Subcutaneous abdominal adipose tissue (tissue), 5 donors: ENCODE results near the gene P4HA1.
"Not testable (repeated sequence)": the region's sequence is repeated elsewhere in the genome, so short reads cannot be mapped to it uniquely, and the experiment has no call there.

Source experiments
- H3K27ac ChIP-seq: one replicate; pipeline ENCODE4 v1.7.0; 2013; ENCODE audit warnings: low read depth, mild to moderate bottlenecking, inconsistent platforms, low read length, moderate library complexity
- H3K27me3 ChIP-seq, 5 donors: one replicate each; pipeline ENCODE4 v1.7.0; 2013; ENCODE audit warnings: low read length in 5 of 5, inconsistent platforms in 1 of 5; ENCODE audit not compliant: control insufficient read depth in 5 of 5, insufficient read depth in 4 of 5
- H3K36me3 ChIP-seq, 5 donors: one replicate each; pipeline ENCODE4 v1.7.0; 2013; ENCODE audit warnings: low read length in 5 of 5; ENCODE audit not compliant: control insufficient read depth in 5 of 5, insufficient read depth in 5 of 5
- H3K4me1 ChIP-seq, 5 donors: one replicate each; pipeline ENCODE4 v1.7.0; 2013; ENCODE audit warnings: low read length in 5 of 5, mild to moderate bottlenecking in 3 of 5, moderate library complexity in 1 of 5; ENCODE audit not compliant: control insufficient read depth in 5 of 5, insufficient read depth in 5 of 5
- H3K4me3 ChIP-seq, 5 donors: one replicate each; pipeline ENCODE4 v1.7.0; 2013; ENCODE audit warnings: low read length in 5 of 5, low read depth in 1 of 5
- H3K9ac ChIP-seq, 5 donors: one replicate each; pipeline ENCODE4 v1.7.0; 2013; ENCODE audit warnings: low read length in 5 of 5, mild to moderate bottlenecking in 4 of 5, moderate library complexity in 3 of 5
- H3K9me3 ChIP-seq, 5 donors: one replicate each; pipeline ENCODE4 v1.7.0; 2013; ENCODE audit warnings: low read length in 5 of 5; ENCODE audit not compliant: control insufficient read depth in 5 of 5
- donor health status: healthy.
- donor health status: healthy.
- donor health status: healthy.
- donor health status: healthy.
- donor health status: healthy.

P4HA1 gene

GRCh38 chr10:73054286-73054685, 42.4 kb downstream of the P4HA1 start:
- no peaks in the 10 kb centered on the region for H3K27me3 ChIP-seq
- H3K27ac ChIP-seq, result no peak overlapping the region
- H3K36me3 ChIP-seq, result peaks cover 10 to 25% (median 23%) of the 10 kb centered on the region in 5 donors
- H3K9me3 ChIP-seq, result no peaks in the 10 kb centered on the region
- H3K4me3 ChIP-seq, result no peak overlapping the region
- H3K9ac ChIP-seq, result no peak overlapping the region
- no peaks in the 10 kb centered on the region for H3K4me1 ChIP-seq

- H3K4me3 ChIP-seq, result no peak overlapping the region
- no peak overlapping the region for H3K27ac ChIP-seq
- peak overlapping the region in 1 of 5 donors; percentile 8 for H3K9ac ChIP-seq
- no peaks in the 10 kb centered on the region for H3K9me3 ChIP-seq
- no peaks in the 10 kb centered on the region for H3K4me1 ChIP-seq
- peaks cover 10 to 27% (median 27%) of the 10 kb centered on the region in 5 donors for H3K36me3 ChIP-seq
- H3K27me3 ChIP-seq, result no peaks in the 10 kb centered on the region
These were observed 43.4 kb downstream of the P4HA1 start for GRCh38 chr10:73053275-73053674.

GRCh38 chr10:73044378-73045285, 52.0 kb downstream of the P4HA1 start:
- Histone ChIP-seq H3K27me3 (no peaks in the 10 kb centered on the region), H3K27ac (peak overlapping the region; percentile 54), H3K36me3 (peaks cover 2 to 17% (median 8%) of the 10 kb centered on the region in 5 donors), H3K4me1 (peaks cover 2 to 22% (median 13%) of the 10 kb centered on the region in 5 donors), H3K9me3 (no peaks in the 10 kb centered on the region), H3K4me3 (no peak overlapping the region), H3K9ac (peak overlapping the region in 1 of 5 donors; percentile 40)

- Histone ChIP-seq H3K36me3 (peaks cover 2 to 13% (median 6%) of the 10 kb centered on the region in 5 donors), H3K4me1 (peaks cover 2 to 22% (median 13%) of the 10 kb centered on the region in 5 donors), H3K27ac (peak overlapping the region; percentile 54), H3K27me3 (no peaks in the 10 kb centered on the region), H3K4me3 (no peak overlapping the region), H3K9me3 (no peaks in the 10 kb centered on the region), H3K9ac (peak overlapping the region in 1 of 5 donors; percentile 40)
These were observed 52.8 kb downstream of the P4HA1 start for GRCh38 chr10:73043766-73044377.

DNA sequence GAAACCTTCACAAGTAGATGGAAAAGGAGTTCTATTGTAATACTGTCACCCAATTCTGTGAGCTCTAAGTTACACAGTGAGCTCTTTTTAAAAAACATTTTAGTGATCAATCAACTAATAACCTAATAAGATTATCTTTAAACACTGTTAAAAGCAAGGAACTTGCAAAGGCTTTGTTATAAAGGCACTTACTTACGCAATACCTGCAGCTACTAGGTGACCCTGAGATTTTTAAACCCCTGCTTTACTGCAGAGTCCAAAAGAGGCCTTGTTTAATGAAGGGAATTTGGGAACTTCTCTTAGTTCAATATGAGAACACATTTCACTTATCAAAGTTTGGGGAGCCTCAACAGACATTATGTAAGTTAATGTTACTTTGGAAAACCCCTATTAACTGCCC, 53.3 kb downstream of the P4HA1 start:
- Histone ChIP-seq H3K27me3 (no peaks in the 10 kb centered on the region), H3K9ac (peak overlapping the region in 1 of 5 donors; percentile 4), H3K27ac (peak overlapping the region; percentile 54), H3K4me1 (peaks cover 2 to 22% (median 13%) of the 10 kb centered on the region in 5 donors), H3K4me3 (no peak overlapping the region), H3K36me3 (peaks cover 2 to 13% (median 3%) of the 10 kb centered on the region in 5 donors), H3K9me3 (no peaks in the 10 kb centered on the region)

- Histone ChIP-seq H3K27ac (no peak overlapping the region), H3K4me3 (no peak overlapping the region), H3K9me3 (no peaks in the 10 kb centered on the region), H3K27me3 (no peaks in the 10 kb centered on the region), H3K4me1 (peaks cover 2 to 22% (median 13%) of the 10 kb centered on the region in 5 donors), H3K9ac (no peak overlapping the region), H3K36me3 (peaks cover 0 to 13% (median 2%) of the 10 kb centered on the region in 5 donors)
These were observed 54.5 kb downstream of the P4HA1 start for GRCh38 chr10:73042130-73042529.

GRCh38 chr10:73039635-73040034, 57.0 kb downstream of the P4HA1 start:
- H3K27ac ChIP-seq, result peak overlapping the region; percentile 59

DNA sequence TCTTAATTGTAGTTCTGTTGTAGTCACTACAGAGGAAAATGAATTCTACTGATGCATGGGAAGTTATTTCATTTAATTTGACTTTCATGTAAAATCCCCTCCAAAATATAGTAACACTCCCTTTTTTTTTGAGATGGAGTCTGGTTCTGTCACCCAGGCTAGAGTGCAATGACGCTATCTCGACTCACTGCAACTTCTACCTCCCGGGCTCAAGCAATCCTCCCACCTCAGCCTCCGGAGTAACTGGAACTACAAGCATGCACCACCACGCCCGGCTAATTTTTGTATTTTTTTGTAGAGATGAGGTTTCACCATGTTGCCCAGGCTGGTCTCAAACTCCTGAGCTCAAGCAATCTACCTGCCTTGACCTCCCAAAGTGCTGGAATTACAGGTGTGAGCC, 60.4 kb downstream of the P4HA1 start:
- not testable (repeated sequence) for H3K9me3 ChIP-seq, H3K9ac ChIP-seq, H3K4me1 ChIP-seq, H3K27me3 ChIP-seq, H3K27ac ChIP-seq, H3K4me3 ChIP-seq
- H3K36me3 ChIP-seq, result peaks cover 0 to 11% (median 4%) of the 10 kb centered on the region in 5 donors

More at GRCh38 chr10:73039635-73040034, 57.0 kb downstream of the P4HA1 start:
- H3K36me3 ChIP-seq, result peaks cover 0 to 4% (median 0%) of the 10 kb centered on the region in 5 donors
- no peak overlapping the region for H3K4me3 ChIP-seq
- no peaks in the 10 kb centered on the region for H3K9me3 ChIP-seq
- H3K4me1 ChIP-seq, result peaks cover 2 to 20% (median 12%) of the 10 kb centered on the region in 5 donors
- no peaks in the 10 kb centered on the region for H3K27me3 ChIP-seq
- no peak overlapping the region for H3K9ac ChIP-seq

- Histone ChIP-seq H3K4me3 (no peak overlapping the region), H3K9me3 (no peaks in the 10 kb centered on the region), H3K27ac (no peak overlapping the region), H3K36me3 (peaks cover 5 to 20% (median 10%) of the 10 kb centered on the region in 5 donors), H3K9ac (no peak overlapping the region), H3K27me3 (no peaks in the 10 kb centered on the region), H3K4me1 (no peaks in the 10 kb centered on the region)
These were observed 64.1 kb downstream of the P4HA1 start for GRCh38 chr10:73032536-73032935.

GRCh38 chr10:73026623-73027022, 70.0 kb downstream of the P4HA1 start:
- not testable (repeated sequence) for H3K4me1 ChIP-seq
- peaks cover 7 to 23% (median 7%) of the 10 kb centered on the region in 5 donors for H3K36me3 ChIP-seq

More at GRCh38 chr10:73026623-73027022, 70.0 kb downstream of the P4HA1 start:
- H3K4me3 ChIP-seq, H3K9me3 ChIP-seq, H3K9ac ChIP-seq, H3K27me3 ChIP-seq, H3K27ac ChIP-seq: not testable (repeated sequence)
